Measurements from ENCODE around the gene IRAK1. TPM values are rescaled to one million over a fixed set of nuclear protein-coding genes. Genes with fewer than 3 reads are reported as not detected.

IRAK1 gene
- total RNA-seq, 4 donors from 2014 or later: 64.1 to 155 (median 107) TPM

DNA sequence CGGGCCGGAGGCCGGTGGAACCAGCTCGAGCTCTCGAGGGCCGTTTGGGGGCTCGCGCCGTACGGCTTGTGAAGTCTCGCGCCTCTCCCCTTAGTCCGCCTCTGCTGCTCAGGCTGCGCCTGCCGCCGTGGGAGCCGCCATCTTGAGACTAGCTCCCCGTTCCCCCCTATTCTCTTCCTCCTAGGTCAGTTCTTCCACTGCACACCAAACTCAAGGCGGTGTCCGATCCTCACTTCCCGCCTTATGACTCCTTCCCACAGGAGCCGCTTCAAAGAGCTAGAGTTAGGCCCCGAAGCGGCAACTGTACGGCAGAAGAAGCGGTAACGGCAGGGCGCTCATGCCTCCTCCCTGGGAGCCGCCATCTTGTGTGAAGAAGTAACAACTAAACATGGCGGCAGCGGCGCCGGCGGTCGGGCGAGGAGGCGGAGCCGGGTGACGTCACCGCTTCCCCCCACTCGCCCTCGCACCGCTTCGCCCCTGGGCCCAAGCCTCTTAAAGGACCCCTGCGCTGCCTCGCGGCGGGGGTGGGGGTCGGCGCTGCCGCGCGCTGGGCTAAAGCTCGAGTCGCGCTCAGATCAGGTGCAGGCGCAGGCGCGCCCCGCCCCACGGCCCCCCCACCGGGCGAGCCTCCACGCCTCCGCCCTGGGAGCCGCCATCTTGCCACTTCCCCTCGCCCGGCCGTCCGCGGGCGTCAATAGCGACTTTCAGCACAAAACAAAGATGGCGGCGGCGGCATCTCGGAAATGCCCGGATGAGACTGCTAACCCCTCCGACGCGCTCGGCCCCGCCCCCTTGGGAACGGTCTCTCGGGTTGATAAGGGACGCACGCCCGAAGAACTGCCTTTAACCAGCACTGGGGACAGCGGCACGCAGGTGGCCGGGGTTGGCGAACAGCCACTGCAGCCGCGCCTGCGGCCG lies 48.0 kb downstream of the IRAK1 start, which contains the start of gene HCFC1:
Gene HCFC1 (minus strand): TSS at position 369 of the 918 bp plus-strand sequence. CDS start 978 bp downstream, outside the sequence.
- intact Hi-C loops (cut with DNase I; ENCODE audit: low total_unique reads): no loop called here
- H3K36me3 ChIP-seq: no peaks in the 10 kb centered on the region
- in situ Hi-C loops (cut with MboI; ENCODE audit: low pct_ligation_motif_present in 1 of 4, low pct_unique_long_range_greater_than_20kb in 1 of 4, low sequenced_read_pairs in 3 of 4): loop anchor here in 2 of 4 donors (25.0 kb wide), 2 partner anchors 209 to 566 kb away; partner anchors contain the start of genes G6PD (in 1 of the 2), IKBKG (in 1 of the 2) and PLXNB3 (in 1 of the 2)
- TF ChIP-seq POLR2AphosphoS5 (IDR thresholded peaks at IDR 0.05) (peak; percentile 43 to 49 (median 47)), EP300 (IDR thresholded peaks at IDR 0.05; ENCODE audit: low read depth) (no peak)
- WGBS, 2 donors (ENCODE audit: low coverage in 1 of 2): 32% methylated on average over 91 of the region's 96 CpGs; no CpG with 5 or more reads in 1 of the 2 donors
- H3K4me3 ChIP-seq: peak within 1 kb of the TSS; percentile 63 to 91 (median 86)
- no peaks in the 10 kb centered on the region for H3K9me3 ChIP-seq
- H3K27ac ChIP-seq: peak within 1 kb of the TSS; percentile 94 to 100 (median 98)
- no peaks in the 10 kb centered on the region for H3K27me3 ChIP-seq
- peak; percentile 95 for DNase-seq
- H3K4me1 ChIP-seq: peaks cover 0 to 48% (median 46%) of the 10 kb centered on the region in 4 donors

DNA sequence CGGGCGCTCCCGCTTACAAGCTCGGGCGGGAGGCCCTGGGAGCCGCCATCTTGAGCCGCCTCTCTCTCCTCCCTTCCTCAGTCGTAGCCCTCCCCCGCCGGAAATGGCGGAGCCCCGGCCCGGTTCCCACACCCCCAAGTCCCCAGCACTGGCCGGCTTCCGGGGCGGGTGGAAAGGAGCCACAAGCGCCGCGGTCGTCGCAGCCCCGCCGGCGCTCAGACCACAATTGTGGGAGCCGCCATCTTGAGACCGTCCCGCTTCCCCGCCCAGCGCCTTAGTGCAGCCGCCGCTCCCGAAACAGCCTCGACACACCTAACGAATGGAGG lies 48.6 kb downstream of the IRAK1 start:
- peak; percentile 95 for DNase-seq
- Histone ChIP-seq H3K27me3 (no peaks in the 10 kb centered on the region), H3K9me3 (no peaks in the 10 kb centered on the region), H3K27ac (peak overlapping the region; percentile 94 to 100 (median 98)), H3K4me3 (peak overlapping the region; percentile 63 to 91 (median 86)), H3K4me1 (peaks cover 4 to 54% (median 52%) of the 10 kb centered on the region in 4 donors), H3K36me3 (no peaks in the 10 kb centered on the region)
- in situ Hi-C loops (cut with MboI; ENCODE audit: low pct_ligation_motif_present in 1 of 4, low pct_unique_long_range_greater_than_20kb in 1 of 4, low sequenced_read_pairs in 3 of 4) (loop anchor here in 2 of 4 donors (25.0 kb wide), 2 partner anchors 209 to 566 kb away; partner anchors contain the start of genes G6PD (in 1 of the 2), IKBKG (in 1 of the 2) and PLXNB3 (in 1 of the 2)), intact Hi-C loops (cut with DNase I; ENCODE audit: low total_unique reads) (no loop called here)
- 12% methylated on average over 23 of the region's 34 CpGs; no CpG with 5 or more reads in 1 of the 2 donors for WGBS, 2 donors (ENCODE audit: low coverage in 1 of 2)
- no peak for TF ChIP-seq EP300 (IDR thresholded peaks at IDR 0.05; ENCODE audit: low read depth)
- TF ChIP-seq, protein P1, sequence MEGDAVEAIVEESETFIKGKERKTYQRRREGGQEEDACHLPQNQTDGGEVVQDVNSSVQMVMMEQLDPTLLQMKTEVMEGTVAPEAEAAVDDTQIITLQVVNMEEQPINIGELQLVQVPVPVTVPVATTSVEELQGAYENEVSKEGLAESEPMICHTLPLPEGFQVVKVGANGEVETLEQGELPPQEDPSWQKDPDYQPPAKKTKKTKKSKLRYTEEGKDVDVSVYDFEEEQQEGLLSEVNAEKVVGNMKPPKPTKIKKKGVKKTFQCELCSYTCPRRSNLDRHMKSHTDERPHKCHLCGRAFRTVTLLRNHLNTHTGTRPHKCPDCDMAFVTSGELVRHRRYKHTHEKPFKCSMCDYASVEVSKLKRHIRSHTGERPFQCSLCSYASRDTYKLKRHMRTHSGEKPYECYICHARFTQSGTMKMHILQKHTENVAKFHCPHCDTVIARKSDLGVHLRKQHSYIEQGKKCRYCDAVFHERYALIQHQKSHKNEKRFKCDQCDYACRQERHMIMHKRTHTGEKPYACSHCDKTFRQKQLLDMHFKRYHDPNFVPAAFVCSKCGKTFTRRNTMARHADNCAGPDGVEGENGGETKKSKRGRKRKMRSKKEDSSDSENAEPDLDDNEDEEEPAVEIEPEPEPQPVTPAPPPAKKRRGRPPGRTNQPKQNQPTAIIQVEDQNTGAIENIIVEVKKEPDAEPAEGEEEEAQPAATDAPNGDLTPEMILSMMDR (IDR thresholded peaks at IDR 0.05): no peak
- TF ChIP-seq POLR2A (IDR thresholded peaks at IDR 0.05): peak; percentile 68
- TF ChIP-seq POLR2AphosphoS5 (IDR thresholded peaks at IDR 0.05): peak; percentile 17 to 44 (median 36)

DNA sequence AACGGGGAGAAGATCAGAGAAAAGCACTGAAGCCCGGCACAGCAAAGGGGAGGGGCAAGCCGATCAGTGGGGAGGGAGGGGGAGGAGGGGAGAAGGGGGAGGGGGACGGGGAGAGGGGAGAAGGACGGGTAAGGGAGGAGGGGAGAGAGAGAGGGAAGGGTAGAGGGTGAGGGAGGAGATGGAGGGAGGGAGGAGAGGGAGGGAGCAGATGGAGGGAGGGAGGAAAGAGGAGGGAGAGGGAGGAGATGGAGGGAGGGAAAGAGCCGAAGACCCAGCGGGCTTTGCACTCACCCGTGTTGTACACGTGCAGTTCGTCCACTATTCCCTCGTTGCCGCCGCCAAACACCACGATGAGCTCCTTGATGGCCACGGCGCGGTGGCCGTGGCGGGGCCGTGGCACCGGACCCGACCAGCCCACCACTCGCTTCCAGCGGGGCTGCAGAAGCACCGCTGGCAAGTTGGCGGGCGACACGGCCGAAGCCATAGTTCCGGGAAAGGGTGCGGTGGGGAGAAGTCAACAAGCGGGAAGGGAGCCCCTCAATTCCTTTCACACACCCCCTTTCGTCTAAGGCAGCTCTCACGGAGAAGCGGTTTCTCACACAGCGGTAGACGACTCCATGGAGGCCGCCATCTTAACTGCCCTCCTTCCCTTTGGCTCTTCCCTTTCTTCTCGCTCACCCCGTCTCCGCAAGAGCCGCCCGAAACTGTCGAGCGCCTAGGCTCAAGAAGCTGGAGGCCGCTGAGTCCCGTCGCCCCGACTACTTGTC lies 49.2 kb downstream of the IRAK1 start:
- Histone ChIP-seq H3K9me3 (no peaks in the 10 kb centered on the region), H3K4me3 (peak overlapping the region; percentile 63 to 91 (median 86)), H3K4me1 (peaks cover 9 to 58% (median 53%) of the 10 kb centered on the region in 4 donors), H3K36me3 (no peaks in the 10 kb centered on the region), H3K27me3 (no peaks in the 10 kb centered on the region), H3K27ac (peak overlapping the region; percentile 94 to 100 (median 98))
- 0 to 21% methylated on average over 3 to 47 of the region's 49 CpGs for WGBS, 2 donors (ENCODE audit: low coverage in 1 of 2)
- intact Hi-C loops (cut with DNase I; ENCODE audit: low total_unique reads): no loop called here
- in situ Hi-C loops (cut with MboI; ENCODE audit: low pct_ligation_motif_present in 1 of 4, low pct_unique_long_range_greater_than_20kb in 1 of 4, low sequenced_read_pairs in 3 of 4): loop anchor here in 2 of 4 donors (25.0 kb wide), 2 partner anchors 208 to 567 kb away; partner anchors contain the start of genes G6PD (in 1 of the 2), IKBKG (in 1 of the 2) and PLXNB3 (in 1 of the 2)
- DNase-seq: no peak
- TF ChIP-seq POLR2A (IDR thresholded peaks at IDR 0.05): no peak
- no peak for TF ChIP-seq POLR2AphosphoS5 (IDR thresholded peaks at IDR 0.05)
- TF ChIP-seq EP300 (IDR thresholded peaks at IDR 0.05; ENCODE audit: low read depth): no peak
- TF ChIP-seq, protein P1 (IDR thresholded peaks at IDR 0.05): no peak

DNA sequence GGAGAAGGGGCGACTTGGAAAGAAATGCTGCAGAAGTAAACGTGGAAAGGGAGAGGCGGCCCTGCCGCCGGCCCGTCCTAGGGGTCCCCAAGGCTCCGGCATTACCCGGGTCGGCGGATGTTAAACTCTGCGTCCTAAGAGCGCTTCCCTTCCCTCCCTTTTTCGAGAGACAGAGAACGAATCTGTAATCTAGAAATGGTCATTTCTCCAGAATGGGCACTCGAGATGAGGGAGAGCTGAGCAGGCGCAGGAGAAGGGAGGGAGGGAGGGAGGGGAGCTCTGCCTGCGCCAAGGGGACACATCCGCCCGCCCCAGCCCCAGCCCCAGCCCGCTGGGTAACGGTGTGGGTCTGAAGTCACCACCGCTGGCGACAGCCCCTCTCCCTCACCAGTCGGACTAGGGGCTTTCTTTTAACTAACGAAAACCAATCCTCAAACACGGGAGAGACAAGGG lies 49.8 kb downstream of the IRAK1 start:
- WGBS, 2 donors (ENCODE audit: low coverage in 1 of 2): 27% methylated on average over 25 of the region's 26 CpGs; no CpG with 5 or more reads in 1 of the 2 donors
- in situ Hi-C loops (cut with MboI; ENCODE audit: low pct_ligation_motif_present in 1 of 4, low pct_unique_long_range_greater_than_20kb in 1 of 4, low sequenced_read_pairs in 3 of 4): loop anchor here in 2 of 4 donors (25.0 kb wide), 2 partner anchors 208 to 567 kb away; partner anchors contain the start of genes G6PD (in 1 of the 2), IKBKG (in 1 of the 2) and PLXNB3 (in 1 of the 2)
- Histone ChIP-seq H3K4me1 (peaks cover 11 to 58% (median 50%) of the 10 kb centered on the region in 4 donors), H3K27ac (peak overlapping the region; percentile 94 to 100 (median 98)), H3K36me3 (no peaks in the 10 kb centered on the region), H3K27me3 (no peaks in the 10 kb centered on the region), H3K9me3 (no peaks in the 10 kb centered on the region), H3K4me3 (peak overlapping the region; percentile 63 to 91 (median 86))
- DNase-seq: no peak
- TF ChIP-seq POLR2AphosphoS5 (IDR thresholded peaks at IDR 0.05) (no peak), POLR2A (IDR thresholded peaks at IDR 0.05) (no peak), EP300 (IDR thresholded peaks at IDR 0.05; ENCODE audit: low read depth) (no peak)
- TF ChIP-seq, protein P1 (IDR thresholded peaks at IDR 0.05): no peak
- intact Hi-C loops (cut with DNase I; ENCODE audit: low total_unique reads): no loop called here
